Psoas muscle (tissue), 8 donors: ENCODE measurements around the gene RPP14. TPM values are rescaled to one million over a fixed set of nuclear protein-coding genes. Genes with fewer than 3 reads are reported as not detected.
A peak's percentile ranks its signal among the peaks of the same experiment; 100 is the strongest.

Experiments
- ATAC-seq, 4 donors: fragments of 200-7000 bp; cut with Tn5 transposase; one replicate each; pipeline ENCODE4 v1.9.1; 2020; ENCODE audit warnings: moderate library complexity in 3 of 4, mild to moderate bottlenecking in 2 of 4
- DNase-seq, 2 donors: peaks; one replicate each; pipeline ENCODE4 v3.0.0-alpha.2; 2020
- H3K27ac ChIP-seq: fragments of 200-600 bp; one replicate; pipeline ENCODE4 v1.8.0; 2022
- H3K27me3 ChIP-seq, 3 donors: fragments of 200-600 bp in 1 of 3; one replicate each; pipeline versions ENCODE4 v1.6.1 to v1.8.0; 2013 to 2022; ENCODE audit warnings: low read length in 2 of 3, mild to moderate bottlenecking in 2 of 3, moderate library complexity in 1 of 3; ENCODE audit not compliant: insufficient read depth in 3 of 3
- H3K36me3 ChIP-seq, 2 donors: fragments of 200-600 bp in 1 of 2; one replicate each; pipeline versions ENCODE4 v1.6.1 to v1.8.0; 2013 to 2022; ENCODE audit warnings: low read depth in 1 of 2, mild to moderate bottlenecking in 1 of 2, moderate library complexity in 1 of 2; ENCODE audit not compliant: insufficient read depth in 1 of 2
- H3K4me1 ChIP-seq: fragments of 200-600 bp; one replicate; pipeline ENCODE4 v1.8.0; 2022
- H3K4me3 ChIP-seq: fragments of 200-600 bp; one replicate; pipeline ENCODE4 v1.8.0; 2022; ENCODE audit warnings: mild to moderate bottlenecking
- H3K9me3 ChIP-seq: fragments of 200-600 bp; one replicate; pipeline ENCODE4 v1.8.0; 2022
- WGBS, 3 donors: extraction: QIAGEN DNeasy Blood & Tissue Kit; methylation state at CpG; one replicate each; pipeline versions ENCODE4 v1.1.6 to v1.1.7; 2013; 5-methylcytosine and 5-hydroxymethylcytosine counted together
- intact Hi-C, 2 donors: fragments of 100-400 bp; cut with DNase I; formaldehyde crosslinking; loops; one replicate each; pipeline versions ENCODE4 v1.11.0 to v1.14.2; 2022
- long read RNA-seq, 2 donors: library from polyadenylated mRNA; unstranded; transcript quantifications; one replicate each; pipeline ENCODE4 v2.0.0, GENCODE V29; 2021
- polyA plus RNA-seq, 3 donors: library from polyadenylated mRNA; stranded (reverse); fragments of 200-250 nt; gene quantifications; one replicate each; pipeline ENCODE4 v1.2.3, GENCODE V29; 2013
- total RNA-seq, 4 donors: library from RNA; stranded (reverse); fragmentation: NEBNext Ultra II Directional in 2 of 4; extraction: Animal tissue kit (Norgen Biotek cat#: 25700) in 2 of 4; gene quantifications; one replicate each; pipeline versions ENCODE4 v1.2.1 to v1.2.4, GENCODE V29; 2021 to 2023
- TF ChIP-seq, protein P1 (sequence below): fragments of 200-600 bp; IDR thresholded peaks from one replicate; pipeline ENCODE4 v1.8.0; 2022; ENCODE audit warnings: antibody characterized with exemption
- donor health status: healthy with polysubstance abuse.
- donor health status: DM: no; HTN: no; CAD: no; lungs with moderate emphysema.
- donor health status: Bipolar disorder and iron deficiency.
- donor health status: healthy.
- donor health status: DM: yes; HTN: yes; CAD: no.
- donor health status: DM: no; HTN: no; CAD: no.
- donor health status: DM: no; HTN: no; CAD: no.
- donor health status: DM: yes; HTN: yes; CAD: no.

Gene RPP14
- total RNA-seq = 10 to 100 TPM; 24.9 to 35.0 (median 30.0) TPM
- polyA plus RNA-seq = 10 to 100 TPM; 17.3 to 36.6 (median 23.2) TPM
- long read RNA-seq, donor 1, full-length matches to known transcripts = 37 of 40 reads
- long read RNA-seq, donor 1, partial matches to known transcripts = 0 of 40 reads
- long read RNA-seq, donor 1, other reads (novel, unspliced or antisense) = 3 of 40 reads
- long read RNA-seq, donor 2, full-length matches to known transcripts = 64 of 68 reads
- long read RNA-seq, donor 2, partial matches to known transcripts = 0 of 68 reads
- long read RNA-seq, donor 2, other reads (novel, unspliced or antisense) = 4 of 68 reads

GRCh38 chr3:58305882-58306711 lies at the start of gene RPP14, which contains the start of gene HTD2:
TSS of gene RPP14 (plus strand) at chr3:58306245. CDS start at chr3:58310330, 4,085 bp downstream.
TSS of gene HTD2 (plus strand) at chr3:58306520. CDS start at chr3:58317614, 11,094 bp downstream.
- ATAC-seq (peak; percentile 93 to 95 (median 94)), DNase-seq (peak; percentile 98 to 100)
- TF ChIP-seq, protein P1, sequence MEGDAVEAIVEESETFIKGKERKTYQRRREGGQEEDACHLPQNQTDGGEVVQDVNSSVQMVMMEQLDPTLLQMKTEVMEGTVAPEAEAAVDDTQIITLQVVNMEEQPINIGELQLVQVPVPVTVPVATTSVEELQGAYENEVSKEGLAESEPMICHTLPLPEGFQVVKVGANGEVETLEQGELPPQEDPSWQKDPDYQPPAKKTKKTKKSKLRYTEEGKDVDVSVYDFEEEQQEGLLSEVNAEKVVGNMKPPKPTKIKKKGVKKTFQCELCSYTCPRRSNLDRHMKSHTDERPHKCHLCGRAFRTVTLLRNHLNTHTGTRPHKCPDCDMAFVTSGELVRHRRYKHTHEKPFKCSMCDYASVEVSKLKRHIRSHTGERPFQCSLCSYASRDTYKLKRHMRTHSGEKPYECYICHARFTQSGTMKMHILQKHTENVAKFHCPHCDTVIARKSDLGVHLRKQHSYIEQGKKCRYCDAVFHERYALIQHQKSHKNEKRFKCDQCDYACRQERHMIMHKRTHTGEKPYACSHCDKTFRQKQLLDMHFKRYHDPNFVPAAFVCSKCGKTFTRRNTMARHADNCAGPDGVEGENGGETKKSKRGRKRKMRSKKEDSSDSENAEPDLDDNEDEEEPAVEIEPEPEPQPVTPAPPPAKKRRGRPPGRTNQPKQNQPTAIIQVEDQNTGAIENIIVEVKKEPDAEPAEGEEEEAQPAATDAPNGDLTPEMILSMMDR = peak; percentile 96
- H3K4me3 ChIP-seq = peak within 1 kb of the TSS; percentile 81
- no peaks in the 10 kb centered on the region for H3K27me3 ChIP-seq
- intact Hi-C loops = loop anchor here in 1 of 2 donors (2.0 to 5.0 kb wide), 2 partner anchors 187 to 226 kb away; partner anchors contain the start of gene KCTD6
- H3K4me1 ChIP-seq = peaks cover 27% of the 10 kb centered on the region
- peaks cover 2 to 17% of the 10 kb centered on the region in 2 donors for H3K36me3 ChIP-seq
- H3K9me3 ChIP-seq = no peaks in the 10 kb centered on the region
- WGBS, 3 donors = 4 to 5% (median 4%) methylated on average over 68 to 71 of the region's 71 CpGs
- peak within 1 kb of the TSS; percentile 92 for H3K27ac ChIP-seq

GRCh38 chr3:58256511-58256910 lies 49.5 kb upstream of the RPP14 start:
- H3K36me3 ChIP-seq = peaks cover 0 to 30% of the 10 kb centered on the region in 2 donors
- TF ChIP-seq, protein P1 = no peak

DNA sequence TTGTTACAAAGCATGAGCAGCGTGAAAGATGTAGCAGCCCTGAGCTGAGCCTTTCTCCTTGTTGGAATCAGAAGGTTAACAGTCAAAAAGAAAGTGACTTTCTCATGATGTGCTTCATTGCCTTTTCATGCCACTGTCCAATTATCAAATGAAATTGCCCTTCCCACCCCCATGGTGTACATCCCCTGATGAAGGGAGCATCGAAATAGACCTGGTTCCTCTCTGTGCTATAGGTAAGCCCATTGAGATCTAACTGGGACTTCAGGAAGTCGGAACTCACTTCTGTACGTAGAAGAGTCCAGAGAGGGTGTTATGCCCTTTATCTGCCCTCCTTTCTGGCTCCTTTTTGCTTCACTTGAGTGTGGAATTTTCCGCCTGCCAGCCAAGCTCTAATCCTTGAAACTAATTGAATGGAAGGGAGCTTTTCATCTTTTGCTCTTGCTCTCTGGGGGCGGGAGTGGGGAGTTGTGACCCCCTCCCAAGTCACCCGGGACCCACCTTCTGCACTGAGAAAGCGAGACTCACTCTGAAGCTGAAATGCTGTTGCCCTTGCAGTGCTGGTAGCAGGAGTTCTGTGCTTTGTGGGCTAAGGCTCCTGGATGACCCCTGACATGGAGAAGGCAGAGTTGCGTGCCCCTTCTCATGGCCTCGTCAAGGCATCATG lies 47.5 kb upstream of the RPP14 start:
- WGBS, 3 donors = 75 to 90% (median 85%) methylated on average over 10 of the region's 10 CpGs
- TF ChIP-seq, protein P1 = no peak
- no peak for DNase-seq
- no peaks in the 10 kb centered on the region for H3K4me1 ChIP-seq
- H3K27ac ChIP-seq = no peak overlapping the region
- no peaks in the 10 kb centered on the region for H3K27me3 ChIP-seq
- no peaks in the 10 kb centered on the region for H3K9me3 ChIP-seq
- H3K4me3 ChIP-seq = no peak overlapping the region
- no peak for ATAC-seq
- intact Hi-C loops = no loop called here
- H3K36me3 ChIP-seq = peaks cover 0 to 30% of the 10 kb centered on the region in 2 donors

More at GRCh38 chr3:58256511-58256910, 49.5 kb upstream of the RPP14 start:
- Histone ChIP-seq H3K27me3 (no peaks in the 10 kb centered on the region), H3K27ac (no peak overlapping the region), H3K4me1 (no peaks in the 10 kb centered on the region), H3K9me3 (no peaks in the 10 kb centered on the region), H3K4me3 (no peak overlapping the region)
- 91 to 94% (median 92%) methylated on average over 4 of the region's 4 CpGs for WGBS, 3 donors
- ATAC-seq (no peak), DNase-seq (no peak)
- intact Hi-C loops = no loop called here

DNA sequence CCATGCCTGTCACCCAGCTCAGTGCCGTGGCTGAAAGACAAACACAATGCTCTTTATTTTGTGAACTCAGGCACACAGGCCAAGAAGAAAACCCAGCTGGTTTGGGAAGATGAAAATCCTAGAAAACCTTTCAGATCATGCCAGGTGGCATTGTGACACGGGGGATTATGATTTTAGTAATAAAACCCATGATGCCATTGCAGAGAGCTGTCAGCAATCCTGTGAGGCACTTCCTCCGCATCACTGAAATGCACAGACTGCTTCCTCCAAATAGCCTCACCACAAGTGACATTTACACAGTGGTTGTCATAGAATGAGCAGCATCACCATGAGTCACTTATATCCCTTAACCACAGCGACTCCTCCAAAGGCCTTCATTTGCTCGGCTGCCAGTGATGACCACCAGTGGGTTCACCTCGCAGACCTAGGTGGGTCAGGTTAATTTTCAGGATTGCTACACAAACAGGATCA lies 45.7 kb upstream of the RPP14 start:
- Histone ChIP-seq H3K9me3 (no peaks in the 10 kb centered on the region), H3K27me3 (no peaks in the 10 kb centered on the region), H3K27ac (no peak overlapping the region), H3K36me3 (peaks cover 0 to 30% of the 10 kb centered on the region in 2 donors), H3K4me1 (no peaks in the 10 kb centered on the region), H3K4me3 (no peak overlapping the region)
- TF ChIP-seq, protein P1 = no peak
- WGBS, 3 donors = 68 to 83% (median 73%) methylated on average over 6 of the region's 6 CpGs
- intact Hi-C loops = no loop called here
- DNase-seq (no peak), ATAC-seq (peak in 2 of 4 donors; percentile 58 to 92)
